ENCODE results near the gene PPP1R1B.

Gene PPP1R1B

DNA sequence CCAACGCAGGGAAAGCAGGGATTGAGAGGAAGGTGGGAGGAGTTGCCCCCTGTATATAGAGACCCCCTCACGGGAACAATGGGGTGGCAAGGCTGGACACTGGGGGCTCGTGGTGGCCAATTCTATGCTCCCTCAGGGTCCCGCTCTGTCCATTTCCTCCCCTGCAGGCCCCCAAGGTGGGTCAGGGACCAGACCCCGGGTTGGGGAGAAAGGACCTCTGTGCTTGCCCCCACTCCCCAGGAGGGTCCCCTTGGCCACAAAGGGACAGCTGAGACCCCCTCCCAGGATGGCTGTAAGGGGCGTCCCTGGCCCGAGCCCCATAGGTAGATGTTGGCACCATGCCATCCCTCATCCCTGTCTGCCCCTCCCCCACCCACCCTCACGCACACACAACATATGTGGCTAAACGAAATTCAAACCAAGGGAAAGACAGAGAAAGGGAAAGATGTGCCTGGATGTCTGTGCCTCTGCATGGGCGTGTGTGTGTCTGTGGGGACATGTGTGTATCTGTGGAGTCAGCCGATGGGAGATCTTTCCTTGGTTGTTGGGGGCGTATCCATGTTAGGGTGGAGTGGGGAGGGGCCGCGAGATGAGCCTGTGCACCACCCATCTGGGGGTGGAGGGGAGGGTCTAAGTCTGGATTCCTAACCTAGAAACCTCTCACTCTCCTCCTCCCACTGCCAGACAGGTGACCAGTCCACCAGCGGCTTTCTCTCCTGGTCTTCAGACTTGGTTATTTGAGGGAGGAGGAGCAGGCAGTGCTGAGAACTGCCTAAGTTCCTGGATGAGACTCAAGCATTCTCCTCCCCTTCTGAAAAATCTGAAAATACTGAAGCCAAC, 18.4 kb upstream of the PPP1R1B start:
- DNase-seq (ENCODE audit: extremely low spot score): no peak
- CTCF ChIA-PET: no interaction called here
- TF ChIP-seq, protein P1, sequence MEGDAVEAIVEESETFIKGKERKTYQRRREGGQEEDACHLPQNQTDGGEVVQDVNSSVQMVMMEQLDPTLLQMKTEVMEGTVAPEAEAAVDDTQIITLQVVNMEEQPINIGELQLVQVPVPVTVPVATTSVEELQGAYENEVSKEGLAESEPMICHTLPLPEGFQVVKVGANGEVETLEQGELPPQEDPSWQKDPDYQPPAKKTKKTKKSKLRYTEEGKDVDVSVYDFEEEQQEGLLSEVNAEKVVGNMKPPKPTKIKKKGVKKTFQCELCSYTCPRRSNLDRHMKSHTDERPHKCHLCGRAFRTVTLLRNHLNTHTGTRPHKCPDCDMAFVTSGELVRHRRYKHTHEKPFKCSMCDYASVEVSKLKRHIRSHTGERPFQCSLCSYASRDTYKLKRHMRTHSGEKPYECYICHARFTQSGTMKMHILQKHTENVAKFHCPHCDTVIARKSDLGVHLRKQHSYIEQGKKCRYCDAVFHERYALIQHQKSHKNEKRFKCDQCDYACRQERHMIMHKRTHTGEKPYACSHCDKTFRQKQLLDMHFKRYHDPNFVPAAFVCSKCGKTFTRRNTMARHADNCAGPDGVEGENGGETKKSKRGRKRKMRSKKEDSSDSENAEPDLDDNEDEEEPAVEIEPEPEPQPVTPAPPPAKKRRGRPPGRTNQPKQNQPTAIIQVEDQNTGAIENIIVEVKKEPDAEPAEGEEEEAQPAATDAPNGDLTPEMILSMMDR (IDR thresholded peaks at IDR 0.05; ENCODE audit: control extremely low read depth, extremely low read depth, low read depth, missing control alignments): no peak
- POLR2A ChIA-PET: no interaction called here

DNA sequence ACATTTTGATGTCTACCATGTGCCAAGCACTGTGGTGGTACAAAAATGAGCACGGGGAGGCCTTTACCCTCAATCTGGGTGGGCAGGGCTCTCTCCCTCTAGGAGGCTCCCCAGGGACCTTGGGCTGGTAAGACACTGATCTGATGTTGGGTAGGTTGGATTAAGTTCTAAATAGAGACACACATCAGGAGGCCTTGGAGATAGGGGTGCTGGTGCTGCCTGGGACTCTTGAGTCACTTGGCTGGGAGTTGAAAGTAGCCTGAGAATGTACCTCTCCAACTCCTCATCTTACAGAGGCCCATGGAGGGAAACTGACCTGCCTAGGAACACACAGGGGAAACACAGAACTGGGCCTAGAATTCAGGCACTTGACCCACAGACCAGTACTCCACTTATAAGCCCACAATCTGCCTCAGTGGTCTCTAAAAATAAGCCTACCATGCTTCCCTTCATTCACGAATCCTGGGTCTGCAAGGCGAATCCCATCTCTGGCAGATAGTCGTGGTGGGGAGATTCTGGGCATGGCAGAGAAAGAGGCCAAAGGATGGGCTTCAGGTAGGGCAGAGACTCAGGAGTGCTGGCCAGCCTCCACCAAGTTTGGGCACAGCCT, 17.2 kb upstream of the PPP1R1B start:
- TF ChIP-seq, protein P1 (IDR thresholded peaks at IDR 0.05; ENCODE audit: control extremely low read depth, extremely low read depth, low read depth, missing control alignments): no peak
- ChIA-PET CTCF (interaction anchor here (1.3 kb wide), 1 partner anchor 13 kb away, joined by 3 read pairs; no protein-coding TSS in a partner anchor), POLR2A (no interaction called here)
- DNase-seq (ENCODE audit: extremely low spot score): no peak

DNA sequence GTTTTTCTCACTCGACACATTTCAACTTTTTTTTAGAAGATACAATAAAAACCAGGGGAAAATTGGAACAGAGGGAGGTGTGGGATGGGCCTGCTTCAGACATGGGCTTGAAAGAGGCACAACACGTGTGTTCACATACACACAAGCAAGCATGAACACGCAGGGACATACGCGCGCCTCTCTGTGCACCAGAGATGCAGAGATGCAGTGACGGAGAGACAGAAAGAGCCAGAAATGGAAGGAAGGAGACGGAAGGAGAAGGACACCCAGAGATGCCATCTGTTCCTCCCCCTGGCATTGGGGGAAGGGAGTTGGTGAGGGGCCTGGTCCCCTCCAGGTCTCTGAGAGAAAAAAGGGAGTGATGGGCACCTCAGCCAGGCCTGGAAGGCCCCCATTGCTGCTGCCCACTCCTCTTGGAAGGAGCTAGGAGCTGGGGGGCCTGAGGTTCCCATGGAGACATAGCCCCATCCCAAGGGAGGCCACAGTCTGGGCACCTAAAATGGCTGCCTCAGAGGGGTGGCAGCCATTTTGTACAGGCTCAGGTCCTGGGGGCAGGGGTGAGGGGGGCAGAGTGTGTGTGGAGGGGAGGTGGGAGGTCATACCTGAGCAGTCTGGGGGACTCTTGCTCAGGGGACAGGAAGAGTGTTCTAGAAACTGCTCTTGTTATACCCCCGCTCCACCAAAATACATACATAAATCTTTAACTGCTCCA, 15.2 kb upstream of the PPP1R1B start:
- TF ChIP-seq, protein P1 (IDR thresholded peaks at IDR 0.05; ENCODE audit: control extremely low read depth, extremely low read depth, low read depth, missing control alignments): no peak
- CTCF ChIA-PET: interaction anchor here (3.3 to 3.8 kb wide), 2 partner anchors 10 to 13 kb away, joined by 33 to 37 read pairs; no protein-coding TSS in a partner anchor
- POLR2A ChIA-PET: no interaction called here
- DNase-seq (ENCODE audit: extremely low spot score): no peak

DNA sequence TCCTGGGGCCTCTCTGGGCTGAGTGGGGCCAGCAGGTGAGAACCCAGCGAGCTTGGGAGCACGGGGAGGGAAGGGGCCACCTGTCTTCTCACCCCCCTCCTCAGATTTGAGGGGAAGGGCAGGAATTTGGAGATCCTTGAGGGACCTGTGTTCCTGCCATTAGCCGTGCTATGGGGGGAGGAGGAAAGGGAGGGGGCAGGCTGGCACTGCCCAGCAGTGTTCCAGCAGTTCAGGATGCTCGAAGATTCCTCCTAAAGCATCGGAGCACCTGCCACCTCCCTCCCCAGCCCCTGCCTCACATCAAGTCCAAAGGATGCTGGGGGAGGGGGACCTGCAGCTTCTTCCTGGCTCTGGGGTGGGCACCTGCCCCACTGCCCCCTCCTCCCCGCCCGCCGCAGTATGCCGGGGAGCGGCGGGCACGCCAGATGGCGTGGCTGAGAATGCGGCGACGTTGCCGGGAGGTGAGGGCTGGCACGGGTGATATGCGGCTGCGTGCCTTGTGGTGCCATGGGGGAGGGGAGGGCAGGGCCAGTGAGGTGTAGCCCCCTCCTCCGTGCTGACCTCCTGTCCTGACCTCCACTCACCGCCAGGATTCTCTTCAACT, 14.4 kb upstream of the PPP1R1B start:
- TF ChIP-seq, protein P1 (IDR thresholded peaks at IDR 0.05; ENCODE audit: control extremely low read depth, extremely low read depth, low read depth, missing control alignments): no peak
- ChIA-PET CTCF (interaction anchor here (3.3 to 3.8 kb wide), 2 partner anchors 9 to 12 kb away, joined by 33 to 37 read pairs; no protein-coding TSS in a partner anchor), POLR2A (no interaction called here)
- DNase-seq (ENCODE audit: extremely low spot score): no peak

DNA sequence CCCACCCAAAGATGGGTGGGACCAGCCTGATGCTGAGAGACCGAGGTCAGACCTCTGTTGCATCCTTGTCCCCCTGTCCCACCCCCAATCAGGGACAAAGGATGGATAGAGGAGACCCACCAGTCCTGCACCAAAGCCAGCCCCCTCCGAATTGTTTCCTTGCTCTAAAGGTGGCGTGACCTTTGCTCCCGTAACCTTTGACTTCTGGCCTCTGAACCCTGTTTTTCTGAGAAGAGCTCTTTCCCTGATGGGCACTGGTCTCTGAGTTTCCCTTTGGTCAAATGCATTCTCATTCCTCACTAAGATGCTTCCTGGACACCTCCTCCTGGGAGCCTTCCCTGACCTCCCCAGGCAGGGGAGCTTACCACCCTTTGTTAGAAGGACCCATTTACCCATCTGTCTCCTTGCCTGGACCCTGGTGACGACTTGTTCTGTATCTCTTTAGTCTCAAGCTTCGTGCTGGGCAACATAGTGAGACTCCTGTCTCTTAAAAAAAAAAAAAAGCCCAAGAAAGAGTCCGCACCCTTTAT, 13.8 kb upstream of the PPP1R1B start:
- POLR2A ChIA-PET: no interaction called here
- CTCF ChIA-PET: interaction anchor here (1.0 to 3.8 kb wide), 3 partner anchors 9 to 22 kb away, joined by 3 to 37 read pairs (median 33); no protein-coding TSS in a partner anchor
- DNase-seq (ENCODE audit: extremely low spot score): no peak
- TF ChIP-seq, protein P1 (IDR thresholded peaks at IDR 0.05; ENCODE audit: control extremely low read depth, extremely low read depth, low read depth, missing control alignments): no peak

Data from GM10248 (cell line).